Coronary artery (tissue), 2 donors: Measurements from ENCODE around the gene TMEM80.
A peak's percentile ranks its signal among the peaks of the same experiment; 100 is the strongest.

Experiments
- DNase-seq: peaks from one replicate; pipeline ENCODE4 v3.0.0-alpha.2; 2017; ENCODE audit warnings: low spot score
- H3K27ac ChIP-seq, 2 donors: fragments of 200-600 bp; sonication (generic); one replicate each; pipeline ENCODE4 v1.5.1; 2016 to 2019
- H3K4me3 ChIP-seq: fragments of 200-600 bp; sonication (generic); 2 replicates; pipeline ENCODE4 v1.5.1; 2016; ENCODE audit warnings: mild to moderate bottlenecking, moderate library complexity
- TF ChIP-seq, protein P1 (sequence below): fragments of 200-600 bp; sonication (generic); IDR thresholded peaks from one replicate; pipeline ENCODE4 v1.5.1; 2019; ENCODE audit warnings: antibody characterized with exemption

The TMEM80 gene

DNA sequence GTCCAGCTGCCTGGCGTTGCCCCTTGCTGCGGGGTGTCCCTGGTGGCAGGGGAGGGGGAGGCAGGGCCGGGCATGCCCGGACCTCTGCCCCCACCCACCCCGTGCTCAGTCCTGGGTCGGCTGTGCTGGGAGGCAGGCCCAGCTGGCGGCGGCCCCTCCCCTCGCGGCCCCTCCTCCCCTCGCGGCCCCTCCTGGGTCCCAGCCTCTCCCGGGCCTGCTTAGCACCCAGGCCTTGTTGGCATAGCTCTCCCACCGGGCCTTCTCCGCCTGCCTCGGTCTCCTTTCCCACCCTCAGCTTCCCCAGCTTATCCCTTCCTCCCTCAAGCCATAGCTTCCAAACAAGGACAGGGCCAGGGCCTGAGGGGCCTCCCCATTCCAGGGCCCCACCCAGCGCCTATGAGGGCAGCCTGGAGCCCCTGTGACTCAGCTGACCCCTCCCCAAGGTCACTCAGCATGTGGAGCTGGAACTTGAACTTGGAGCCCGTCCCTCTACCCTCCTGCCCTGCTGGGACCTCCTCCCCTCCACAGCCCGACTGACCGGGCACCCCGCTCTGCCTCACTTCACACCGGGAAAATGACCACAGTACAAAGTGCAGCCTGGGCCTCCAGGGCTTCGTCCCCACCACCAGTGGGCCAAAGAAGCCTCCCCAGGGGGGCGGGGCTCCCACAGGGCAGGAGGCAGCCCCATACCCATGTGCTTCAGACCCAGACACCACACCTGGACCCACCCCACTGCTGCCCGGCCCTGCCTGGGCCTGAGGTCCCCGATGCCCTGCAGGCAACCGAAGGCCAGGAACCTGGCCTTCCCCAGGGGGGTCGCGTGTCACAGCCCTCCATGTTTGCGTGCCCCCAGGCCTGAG is 11.6 kb downstream of the TMEM80 start:
- peak overlapping the region; percentile 83 for H3K4me3 ChIP-seq
- TF ChIP-seq, protein P1, sequence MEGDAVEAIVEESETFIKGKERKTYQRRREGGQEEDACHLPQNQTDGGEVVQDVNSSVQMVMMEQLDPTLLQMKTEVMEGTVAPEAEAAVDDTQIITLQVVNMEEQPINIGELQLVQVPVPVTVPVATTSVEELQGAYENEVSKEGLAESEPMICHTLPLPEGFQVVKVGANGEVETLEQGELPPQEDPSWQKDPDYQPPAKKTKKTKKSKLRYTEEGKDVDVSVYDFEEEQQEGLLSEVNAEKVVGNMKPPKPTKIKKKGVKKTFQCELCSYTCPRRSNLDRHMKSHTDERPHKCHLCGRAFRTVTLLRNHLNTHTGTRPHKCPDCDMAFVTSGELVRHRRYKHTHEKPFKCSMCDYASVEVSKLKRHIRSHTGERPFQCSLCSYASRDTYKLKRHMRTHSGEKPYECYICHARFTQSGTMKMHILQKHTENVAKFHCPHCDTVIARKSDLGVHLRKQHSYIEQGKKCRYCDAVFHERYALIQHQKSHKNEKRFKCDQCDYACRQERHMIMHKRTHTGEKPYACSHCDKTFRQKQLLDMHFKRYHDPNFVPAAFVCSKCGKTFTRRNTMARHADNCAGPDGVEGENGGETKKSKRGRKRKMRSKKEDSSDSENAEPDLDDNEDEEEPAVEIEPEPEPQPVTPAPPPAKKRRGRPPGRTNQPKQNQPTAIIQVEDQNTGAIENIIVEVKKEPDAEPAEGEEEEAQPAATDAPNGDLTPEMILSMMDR = no peak
- H3K27ac ChIP-seq = peak overlapping the region; percentile 86
- DNase-seq = peak; percentile 73

GRCh38 chr11:707817-708420 is 12.3 kb downstream of the TMEM80 start:
- Histone ChIP-seq H3K4me3 (peak overlapping the region; percentile 83), H3K27ac (peak overlapping the region; percentile 86)
- DNase-seq = no peak
- TF ChIP-seq, protein P1 = no peak

DNA sequence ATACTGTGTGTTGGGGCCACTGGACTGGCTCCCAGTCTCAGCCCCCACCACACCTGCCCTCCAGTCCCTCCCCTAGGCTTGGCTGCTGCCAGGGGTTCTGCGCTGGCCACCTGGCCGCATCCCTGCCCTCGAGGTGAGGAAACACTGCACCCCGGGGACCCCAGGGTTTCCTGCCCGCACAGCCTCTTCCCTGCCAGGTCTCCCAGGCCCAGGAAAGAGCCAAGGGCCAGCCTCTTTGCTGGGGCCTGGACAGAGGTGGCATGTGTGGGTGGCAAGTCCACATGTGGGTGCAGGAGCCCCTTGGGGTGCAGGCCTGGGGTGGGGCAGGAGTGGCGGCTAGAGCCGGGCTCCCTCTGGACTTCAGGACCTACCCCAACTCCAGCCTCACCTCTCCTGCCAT is 12.9 kb downstream of the TMEM80 start:
- DNase-seq = no peak
- Histone ChIP-seq H3K4me3 (no peak overlapping the region), H3K27ac (no peak overlapping the region)

DNA sequence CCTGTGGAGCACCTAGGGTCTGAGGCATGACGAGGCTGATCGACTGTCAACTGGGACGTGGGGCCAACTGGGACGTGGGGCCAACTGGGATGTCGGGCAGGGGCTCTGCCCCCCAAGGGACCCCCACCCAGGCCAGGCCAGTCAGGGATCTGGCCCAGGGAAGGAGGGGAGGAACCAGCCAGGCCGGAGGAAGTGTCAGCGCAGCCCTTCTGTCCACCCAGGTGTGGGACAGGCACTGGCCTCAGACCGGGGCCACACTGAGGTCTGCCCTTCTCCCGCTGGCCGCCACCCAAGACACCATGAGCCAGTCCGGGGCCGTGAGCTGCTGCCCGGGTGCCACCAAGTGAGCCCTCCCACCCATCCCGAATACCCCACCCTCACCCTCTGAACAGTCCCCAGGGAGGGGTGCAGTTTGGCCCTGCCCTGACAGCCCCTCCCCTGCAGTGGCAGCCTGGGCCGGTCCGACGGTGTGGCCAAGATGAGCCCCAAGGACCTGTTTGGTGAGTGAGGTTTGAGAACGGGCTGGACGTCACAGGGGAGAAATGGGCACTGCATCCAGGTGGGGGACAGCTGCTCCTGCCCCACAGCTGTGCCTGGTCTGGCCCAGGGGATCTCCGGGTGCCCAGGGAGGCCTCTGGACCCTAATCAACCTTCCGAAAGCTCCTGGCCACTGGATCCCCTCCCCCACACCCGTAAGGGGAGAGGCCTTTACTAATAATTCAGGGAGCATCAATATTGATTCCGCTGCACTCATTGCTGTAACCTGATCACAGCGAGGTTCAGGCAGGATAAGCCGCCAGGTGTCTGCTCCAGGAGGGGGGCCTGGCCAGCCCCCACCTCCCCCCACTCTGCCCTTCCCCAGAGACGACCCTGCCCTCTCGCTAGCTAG is 13.7 kb downstream of the TMEM80 start:
- Histone ChIP-seq H3K27ac (peak overlapping the region in 1 of 2 donors; percentile 32), H3K4me3 (no peak overlapping the region)
- DNase-seq = no peak
- TF ChIP-seq, protein P1 = no peak

More for the DNA sequence above, 12.9 kb downstream of the TMEM80 start:
- TF ChIP-seq, protein P1 = no peak

GRCh38 chr11:714436-714835 is 18.8 kb downstream of the TMEM80 start:
- DNase-seq = no peak
- H3K27ac ChIP-seq = no peak overlapping the region
- TF ChIP-seq, protein P1 = no peak
- no peak overlapping the region for H3K4me3 ChIP-seq

GRCh38 chr11:719214-720016 is 23.8 kb downstream of the TMEM80 start:
- Histone ChIP-seq H3K27ac (no peak overlapping the region), H3K4me3 (no peak overlapping the region)
- DNase-seq = peak; percentile 71
- TF ChIP-seq, protein P1 = no peak
